ENCODE data around the gene MRPL33.
A peak's percentile ranks its signal among the peaks of the same experiment; 100 is the strongest.

The MRPL33 gene

GRCh38 chr2:27805180-27805579, 33.7 kb downstream of the MRPL33 start:
- peaks cover 40% of the 10 kb centered on the region for H3K4me1 ChIP-seq
- H3K9ac ChIP-seq: no peak overlapping the region
- H3K4me3 ChIP-seq: no peak overlapping the region
- no peak for TF ChIP-seq Cebpa-rat (IDR thresholded peaks at IDR 0.05)
- H3K27me3 ChIP-seq: no peaks in the 10 kb centered on the region
- H3K36me3 ChIP-seq: no peaks in the 10 kb centered on the region
- no peaks in the 10 kb centered on the region for H4K20me1 ChIP-seq
- no peak overlapping the region for H3K4me2 ChIP-seq
- no peaks in the 10 kb centered on the region for H3K9me3 ChIP-seq
- no peak overlapping the region for H3K27ac ChIP-seq

- Histone ChIP-seq H3K9me3 (peaks cover under 1% of the 10 kb centered on the region; the same call in 1 of the 2 replicates), H3K4me3 (no peak overlapping the region), H3K4me1 (peaks cover 53% of the 10 kb centered on the region), H3K27ac (no peak overlapping the region), H4K20me1 (no peaks in the 10 kb centered on the region), H3K4me2 (no peak overlapping the region), H3K36me3 (no peaks in the 10 kb centered on the region), H3K9ac (no peak overlapping the region), H3K27me3 (no peaks in the 10 kb centered on the region)
- TF ChIP-seq Cebpa-rat (IDR thresholded peaks at IDR 0.05): no peak
These were observed 35.0 kb downstream of the MRPL33 start for GRCh38 chr2:27806311-27807059.

- Histone ChIP-seq H3K4me2 (no peak overlapping the region), H3K27ac (no peak overlapping the region), H3K9me3 (peaks cover 3% of the 10 kb centered on the region; the same call in 1 of the 2 replicates), H3K36me3 (no peaks in the 10 kb centered on the region), H3K27me3 (no peaks in the 10 kb centered on the region), H3K4me3 (no peak overlapping the region), H3K9ac (no peak overlapping the region), H3K4me1 (peaks cover 55% of the 10 kb centered on the region), H4K20me1 (no peaks in the 10 kb centered on the region)
- TF ChIP-seq Cebpa-rat (IDR thresholded peaks at IDR 0.05): no peak
These were observed 36.0 kb downstream of the MRPL33 start for GRCh38 chr2:27807476-27807875.

- no peak overlapping the region; the same call in 1 of the 2 replicates for H3K27ac ChIP-seq
- H4K20me1 ChIP-seq: no peaks in the 10 kb centered on the region
- no peaks in the 10 kb centered on the region for H3K27me3 ChIP-seq
- no peak overlapping the region for H3K4me2 ChIP-seq
- H3K4me1 ChIP-seq: peaks cover 52% of the 10 kb centered on the region
- no peak for TF ChIP-seq Cebpa-rat (IDR thresholded peaks at IDR 0.05)
- H3K9me3 ChIP-seq: peaks cover 3% of the 10 kb centered on the region; the same call in 1 of the 2 replicates
- H3K4me3 ChIP-seq: no peak overlapping the region
- H3K9ac ChIP-seq: no peak overlapping the region
- H3K36me3 ChIP-seq: no peaks in the 10 kb centered on the region
These were observed 36.9 kb downstream of the MRPL33 start for GRCh38 chr2:27808418-27808817.

- H3K9ac ChIP-seq: no peak overlapping the region
- peaks cover 46% of the 10 kb centered on the region for H3K4me1 ChIP-seq
- H3K9me3 ChIP-seq: peaks cover 3% of the 10 kb centered on the region; the same call in 1 of the 2 replicates
- no peaks in the 10 kb centered on the region for H3K27me3 ChIP-seq
- H3K4me2 ChIP-seq: peak overlapping the region; percentile 64
- peak overlapping the region; percentile 28; the same call in 1 of the 2 replicates for H3K27ac ChIP-seq
- H3K4me3 ChIP-seq: no peak overlapping the region
- no peaks in the 10 kb centered on the region for H4K20me1 ChIP-seq
- H3K36me3 ChIP-seq: no peaks in the 10 kb centered on the region
- TF ChIP-seq Cebpa-rat (IDR thresholded peaks at IDR 0.05): no peak
These were observed 37.5 kb downstream of the MRPL33 start for GRCh38 chr2:27808984-27809383.

GRCh38 chr2:27809761-27810241, 38.3 kb downstream of the MRPL33 start:
- H3K36me3 ChIP-seq: no peaks in the 10 kb centered on the region
- peak overlapping the region; percentile 64 for H3K4me2 ChIP-seq
- peaks cover 3% of the 10 kb centered on the region; the same call in 1 of the 2 replicates for H3K9me3 ChIP-seq
- no peak overlapping the region for H3K4me3 ChIP-seq
- TF ChIP-seq Cebpa-rat (IDR thresholded peaks at IDR 0.05): peak; percentile 15; the same call in 1 of the 2 replicates
- H3K27me3 ChIP-seq: no peaks in the 10 kb centered on the region
- peaks cover 38% of the 10 kb centered on the region for H3K4me1 ChIP-seq
- H3K9ac ChIP-seq: no peak overlapping the region
- H4K20me1 ChIP-seq: no peaks in the 10 kb centered on the region
- peak overlapping the region; percentile 33; the same call in 1 of the 2 replicates for H3K27ac ChIP-seq

GRCh38 chr2:27810455-27810854, 38.9 kb downstream of the MRPL33 start:
- peak overlapping the region; percentile 33 for H3K27ac ChIP-seq
- H4K20me1 ChIP-seq: no peaks in the 10 kb centered on the region
- H3K9me3 ChIP-seq: peaks cover 3% of the 10 kb centered on the region; the same call in 1 of the 2 replicates
- no peak overlapping the region for H3K4me3 ChIP-seq
- H3K27me3 ChIP-seq: no peaks in the 10 kb centered on the region
- no peak overlapping the region for H3K9ac ChIP-seq
- TF ChIP-seq Cebpa-rat (IDR thresholded peaks at IDR 0.05): no peak
- peaks cover 34% of the 10 kb centered on the region for H3K4me1 ChIP-seq
- no peaks in the 10 kb centered on the region for H3K36me3 ChIP-seq
- peak overlapping the region; percentile 64 for H3K4me2 ChIP-seq

- Histone ChIP-seq H3K4me3 (no peak overlapping the region), H3K27me3 (no peaks in the 10 kb centered on the region), H3K9ac (no peak overlapping the region), H3K27ac (no peak overlapping the region), H3K36me3 (no peaks in the 10 kb centered on the region), H3K4me1 (peaks cover 34% of the 10 kb centered on the region), H3K4me2 (peak overlapping the region; percentile 64), H3K9me3 (peaks cover 3% of the 10 kb centered on the region; the same call in 1 of the 2 replicates), H4K20me1 (no peaks in the 10 kb centered on the region)
- no peak for TF ChIP-seq Cebpa-rat (IDR thresholded peaks at IDR 0.05)
These were observed 40.2 kb downstream of the MRPL33 start for GRCh38 chr2:27811768-27812167.

- Histone ChIP-seq H3K27me3 (no peaks in the 10 kb centered on the region), H3K9ac (no peak overlapping the region), H3K27ac (no peak overlapping the region), H3K36me3 (no peaks in the 10 kb centered on the region), H3K4me1 (peaks cover 19% of the 10 kb centered on the region), H3K4me2 (no peak overlapping the region), H3K4me3 (no peak overlapping the region), H4K20me1 (no peaks in the 10 kb centered on the region), H3K9me3 (peaks cover 3% of the 10 kb centered on the region; the same call in 1 of the 2 replicates)
- no peak for TF ChIP-seq Cebpa-rat (IDR thresholded peaks at IDR 0.05)
These were observed 43.2 kb downstream of the MRPL33 start for GRCh38 chr2:27814758-27815157.

- Histone ChIP-seq H4K20me1 (no peaks in the 10 kb centered on the region), H3K4me2 (no peak overlapping the region)
- TF ChIP-seq Cebpa-rat (IDR thresholded peaks at IDR 0.05): no peak
These were observed 44.4 kb downstream of the MRPL33 start for GRCh38 chr2:27815860-27816438.

More at GRCh38 chr2:27815860-27816438, 44.4 kb downstream of the MRPL33 start:
- Histone ChIP-seq H3K27me3 (no peaks in the 10 kb centered on the region), H3K9ac (no peak overlapping the region), H3K9me3 (peaks cover 3% of the 10 kb centered on the region; the same call in 1 of the 2 replicates), H3K4me1 (peaks cover 7% of the 10 kb centered on the region), H3K36me3 (no peaks in the 10 kb centered on the region), H3K4me3 (no peak overlapping the region), H3K27ac (no peak overlapping the region)

All from BLaER1 (cell line).